ENCODE results near the gene EML6.
"Not testable (repeated sequence)": the region's sequence is repeated elsewhere in the genome, so short reads cannot be mapped to it uniquely, and the experiment has no call there.

The EML6 gene

DNA sequence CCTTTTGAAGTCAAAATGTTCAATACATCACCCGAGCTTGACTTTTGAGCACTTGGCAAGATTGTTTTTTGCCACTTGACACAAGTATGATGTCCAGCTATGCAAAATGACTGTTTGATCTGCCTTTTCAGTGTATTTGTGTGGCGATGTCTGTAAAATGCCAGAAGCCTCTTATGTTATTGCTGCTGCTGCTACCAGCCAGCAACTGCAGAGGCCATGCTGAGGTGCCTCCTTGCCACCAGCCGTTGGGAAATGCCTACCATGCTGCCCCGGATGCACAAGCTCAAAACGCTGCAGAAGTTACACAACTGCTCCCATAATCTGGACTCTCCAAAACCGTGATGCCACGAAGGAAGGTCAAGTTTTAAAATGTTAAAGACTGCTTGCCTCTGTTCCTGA is 246.5 kb downstream of the EML6 start:
- DNase-seq, result no peak

- no peak for DNase-seq
Observed at GRCh38 chr2:54975175-54975574, 251.7 kb downstream of the EML6 start.

DNA sequence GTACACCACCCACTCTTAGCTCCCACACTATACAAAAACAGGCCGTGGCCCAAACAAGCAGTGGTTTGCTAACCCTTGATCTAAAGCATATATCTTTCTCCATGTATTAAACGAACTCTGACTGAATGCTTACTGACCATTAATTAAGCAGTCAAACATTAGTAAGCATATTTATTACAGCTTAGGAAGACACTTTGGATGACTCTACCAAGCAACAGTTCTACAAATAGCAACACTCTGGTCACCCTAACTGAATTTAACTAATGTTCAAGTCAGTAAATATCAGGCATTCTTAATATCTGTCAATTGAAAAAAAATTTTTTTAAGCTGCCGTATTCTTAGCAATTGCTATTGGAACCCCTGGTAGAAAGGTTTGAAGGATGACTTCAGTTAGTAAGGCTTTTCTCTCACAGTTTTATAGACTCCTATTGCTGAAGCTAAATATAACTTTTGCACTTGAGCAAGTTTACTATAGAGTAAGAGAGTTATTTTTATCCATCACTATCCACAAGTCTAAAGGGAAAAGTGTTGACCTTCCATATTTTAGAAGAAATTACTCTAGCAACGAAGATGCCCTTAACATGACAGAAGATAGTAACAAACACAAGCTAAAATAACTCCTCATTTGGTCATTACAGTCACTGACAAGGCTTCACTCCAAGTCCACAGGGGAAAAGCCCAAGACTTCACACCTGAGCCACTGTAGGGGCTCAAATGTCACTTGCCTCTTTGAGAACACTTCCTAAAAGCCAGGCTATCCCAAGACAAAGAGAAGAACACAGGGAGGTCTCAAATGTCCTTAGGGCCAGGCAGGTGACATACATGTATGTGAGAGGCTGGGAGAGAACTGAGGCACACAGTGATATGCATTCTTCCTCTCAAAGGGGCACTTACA is 252.4 kb downstream of the EML6 start:
- no peak for DNase-seq

DNA sequence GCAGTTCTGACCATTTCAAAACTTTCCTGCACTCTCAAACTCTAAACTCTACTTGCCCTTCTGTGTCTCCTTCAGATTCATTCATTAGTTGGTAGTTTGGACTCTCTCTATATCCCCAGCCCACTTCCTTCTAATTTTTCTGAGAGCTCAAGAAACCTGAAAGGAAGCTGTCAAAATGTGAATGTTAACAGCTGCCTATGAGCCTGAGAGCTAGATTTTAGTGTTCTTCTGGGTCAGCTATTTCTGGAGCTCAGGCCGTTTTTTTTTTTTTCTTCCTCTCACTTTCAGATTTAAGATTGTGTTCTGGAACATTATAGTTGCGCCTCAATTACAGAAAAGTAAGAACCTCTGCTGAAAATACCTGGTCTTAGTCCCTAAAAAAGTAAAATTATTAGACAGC is 253.7 kb downstream of the EML6 start:
- DNase-seq, result no peak

DNA sequence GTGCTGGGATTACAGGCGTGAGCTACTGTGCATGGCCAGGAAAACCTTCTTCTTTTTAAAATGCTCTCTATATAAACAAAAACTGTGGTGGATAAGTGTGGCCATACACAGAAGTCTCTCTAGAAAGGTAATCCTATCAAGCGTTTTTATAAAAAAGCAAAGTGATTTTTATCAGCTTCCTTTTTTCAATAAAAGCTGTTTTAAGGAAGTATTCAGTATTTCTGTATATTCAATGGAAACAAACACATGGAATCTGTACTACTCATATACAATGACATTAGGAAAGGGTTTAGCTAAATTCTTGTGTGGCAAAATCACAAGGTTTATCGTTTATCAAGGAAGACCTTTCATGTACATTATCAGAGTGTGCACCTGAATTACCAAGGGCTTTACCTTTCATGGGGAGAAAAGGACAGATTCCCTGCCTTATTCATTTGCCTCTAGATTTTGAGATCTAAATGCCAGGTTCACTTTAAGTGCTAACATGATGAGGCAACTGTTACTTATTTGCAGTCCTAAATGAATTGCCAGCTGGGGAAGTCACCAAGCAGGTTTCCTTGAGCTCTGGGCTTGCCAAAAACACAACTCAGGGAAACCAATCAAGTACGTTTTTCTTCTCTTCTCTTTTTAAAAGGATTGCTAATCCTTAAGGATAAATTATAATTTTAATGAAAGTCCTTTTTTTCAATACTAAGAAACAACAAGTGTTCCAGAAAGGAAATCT is 256.0 kb downstream of the EML6 start:
- no peak for DNase-seq

DNA sequence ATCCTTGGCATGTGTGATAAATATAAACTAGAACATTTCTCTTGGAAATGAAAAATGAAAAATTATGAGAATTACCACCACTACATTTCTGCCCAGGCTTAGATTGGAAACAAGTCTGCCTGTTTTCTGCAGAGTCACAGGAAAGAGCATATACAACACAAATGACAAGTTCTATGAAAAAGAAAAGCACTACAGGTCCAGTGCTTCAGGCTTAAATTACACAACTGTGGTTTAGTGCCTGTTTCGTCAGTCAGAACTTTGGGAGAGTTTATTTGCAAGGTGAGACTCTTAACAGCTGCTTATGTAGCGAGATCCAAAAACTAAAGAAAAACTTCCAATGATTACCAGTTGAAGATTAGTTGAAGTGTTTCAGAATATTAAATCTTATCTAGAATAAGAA is 257.9 kb downstream of the EML6 start:
- DNase-seq, result no peak

GRCh38 chr2:54983345-54984220 is 260.1 kb downstream of the EML6 start:
- peak; percentile 69 for DNase-seq

- DNase-seq, result peak; percentile 31
Observed at GRCh38 chr2:54984476-54984875, 261.0 kb downstream of the EML6 start.

- no peak for DNase-seq
Observed at GRCh38 chr2:54986264-54986663, 262.8 kb downstream of the EML6 start.

DNA sequence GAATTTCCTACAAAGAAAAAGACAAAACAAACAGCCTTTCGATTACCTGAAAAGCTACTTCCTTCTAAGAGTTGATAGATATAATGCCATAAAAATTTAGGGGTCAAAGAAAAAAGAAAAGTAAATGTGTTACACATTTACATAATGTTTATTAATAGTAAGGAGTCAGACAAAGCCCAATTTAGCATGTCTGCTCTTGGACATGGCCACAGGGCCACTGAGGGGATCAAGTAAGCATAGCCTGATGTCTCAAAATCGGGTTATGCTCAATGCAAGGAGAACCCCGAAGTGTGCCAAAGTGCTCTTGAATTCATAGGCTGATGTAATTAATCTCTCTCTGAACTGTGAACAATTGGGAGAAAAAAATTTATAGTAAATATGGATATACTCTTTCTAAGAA is 265.1 kb downstream of the EML6 start:
- no peak for DNase-seq

DNA sequence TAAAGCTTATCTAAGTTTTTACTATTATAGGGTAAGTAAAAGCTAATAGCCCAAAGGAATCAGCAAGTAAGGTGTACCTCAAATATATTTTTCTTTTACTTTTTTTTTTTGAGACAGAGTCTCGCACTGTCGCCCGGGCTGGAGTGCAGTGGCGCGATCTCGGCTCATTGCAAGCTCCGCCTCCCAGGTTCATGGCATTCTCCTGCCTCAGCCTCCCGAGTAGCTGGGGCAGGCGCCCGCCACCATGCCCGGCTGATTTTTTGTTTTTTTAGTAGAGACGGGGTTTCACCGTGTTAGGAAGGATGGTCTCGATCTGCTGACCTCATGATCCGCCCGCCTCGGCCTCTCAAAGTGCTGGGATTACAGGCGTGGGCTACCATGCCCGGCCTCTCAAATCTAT is 267.2 kb downstream of the EML6 start:
- DNase-seq, result not testable (repeated sequence)

DNA sequence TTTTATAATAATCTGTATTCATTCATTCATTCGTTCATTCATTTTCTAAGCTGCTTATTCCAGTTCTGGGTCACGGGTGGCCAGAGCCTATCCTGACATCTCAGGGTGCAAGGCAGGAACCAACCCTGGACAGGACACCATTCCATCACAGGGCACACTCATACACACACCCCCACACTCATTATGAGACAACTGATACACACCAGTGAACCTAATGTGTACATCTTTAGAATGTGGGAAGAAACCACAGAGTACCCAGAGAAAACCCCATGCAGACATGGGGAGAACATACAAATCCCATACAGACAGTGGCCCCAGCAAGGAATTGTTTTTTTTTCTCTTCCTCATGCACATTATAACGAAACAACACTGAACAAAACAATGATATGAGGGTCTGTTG is 272.1 kb downstream of the EML6 start:
- no peak for DNase-seq

GRCh38 chr2:54997826-54998225 is 274.4 kb downstream of the EML6 start:
- no peak for DNase-seq

GRCh38 chr2:54999182-54999581 is 275.7 kb downstream of the EML6 start:
- peak; percentile 85 for DNase-seq

GRCh38 chr2:55000341-55000740 is 276.9 kb downstream of the EML6 start:
- DNase-seq, result no peak

GRCh38 chr2:55001716-55002115 is 278.3 kb downstream of the EML6 start:
- peak; percentile 55 for DNase-seq

GRCh38 chr2:55003706-55004639 is 280.5 kb downstream of the EML6 start:
- DNase-seq, result no peak

- DNase-seq, result no peak
Observed at GRCh38 chr2:55006306-55006705, 282.8 kb downstream of the EML6 start.

GRCh38 chr2:55009277-55010060 is 286.0 kb downstream of the EML6 start:
- DNase-seq, result no peak

DNA sequence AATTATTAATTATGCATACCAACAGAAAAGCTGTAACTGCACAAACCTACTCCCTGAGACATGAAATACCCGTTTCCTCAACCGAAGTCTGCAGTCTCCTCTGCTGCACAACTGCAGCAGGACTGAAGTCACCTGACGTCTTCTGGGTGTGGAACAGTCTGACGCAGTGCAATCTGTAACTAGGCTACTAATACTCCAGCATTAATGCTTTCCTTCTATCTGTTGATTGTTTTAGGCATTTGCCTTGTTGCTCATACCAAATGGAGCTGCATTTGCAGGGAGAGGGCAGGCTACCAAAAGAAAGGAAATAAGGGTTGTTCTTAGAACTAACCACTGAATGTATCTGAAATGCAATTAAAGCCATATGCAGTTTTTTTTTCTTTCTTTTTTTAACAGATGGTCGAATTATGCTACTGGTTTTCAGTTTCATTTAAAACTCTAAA is 286.7 kb downstream of the EML6 start:
- DNase-seq, result peak; percentile 63

GRCh38 chr2:55010915-55011314 is 287.5 kb downstream of the EML6 start:
- DNase-seq, result peak; percentile 30
